ENCODE results near the gene BEND3. TPM values are rescaled to one million over a fixed set of nuclear protein-coding genes. Genes with fewer than 3 reads are reported as not detected.

Gene BEND3
- total and polyA plus RNA-seq, 8 donors, result 3.8 to 7.8 (median 5.6) TPM

DNA sequence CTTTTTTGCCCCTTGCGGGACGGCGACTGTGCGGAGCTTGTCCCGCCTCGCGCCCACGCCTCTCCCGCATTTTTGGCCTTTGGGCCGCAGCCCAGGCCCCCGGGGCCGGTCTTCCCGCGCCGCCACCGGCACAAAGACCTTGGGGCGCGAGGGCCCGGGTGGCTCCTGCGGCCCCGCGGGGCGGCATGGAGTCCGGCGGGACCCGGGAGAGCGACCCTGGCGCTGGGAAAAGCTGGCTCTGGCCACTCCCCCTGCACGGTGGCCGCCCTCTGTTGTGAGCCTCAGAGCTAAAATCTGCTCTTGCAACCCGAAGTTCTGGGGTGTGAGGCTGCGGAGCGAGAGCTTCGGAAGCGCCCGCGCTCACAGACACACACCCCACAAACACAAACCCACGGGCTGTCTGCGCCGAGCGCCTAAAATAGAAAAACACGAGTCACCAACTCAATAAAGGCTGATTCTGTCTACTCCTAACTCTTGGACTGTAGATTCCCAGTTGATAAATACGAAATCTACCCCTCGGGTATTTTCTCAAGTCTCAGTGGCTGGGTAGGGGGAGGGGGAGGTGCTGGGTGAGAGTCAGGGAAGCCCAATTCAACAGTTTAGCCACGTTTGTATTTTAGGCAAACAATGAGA, 496 bp upstream of the BEND3 start:
- no peaks in the 10 kb centered on the region for H3K9me3 ChIP-seq
- H3K4me3 ChIP-seq, result peak overlapping the region; percentile 55 to 58
- intact Hi-C loops (cut with DNase I), result no loop called here
- peak; percentile 65 for ATAC-seq
- H3K27ac ChIP-seq, result peak overlapping the region; percentile 41 to 74
- peak in 3 of 4 donors; percentile 44 to 85 (median 65) for DNase-seq
- H3K27me3 ChIP-seq, result peaks cover 0 to 25% of the 10 kb centered on the region in 2 donors
- H3K36me3 ChIP-seq, result no peaks in the 10 kb centered on the region
- TF ChIP-seq, protein P1, sequence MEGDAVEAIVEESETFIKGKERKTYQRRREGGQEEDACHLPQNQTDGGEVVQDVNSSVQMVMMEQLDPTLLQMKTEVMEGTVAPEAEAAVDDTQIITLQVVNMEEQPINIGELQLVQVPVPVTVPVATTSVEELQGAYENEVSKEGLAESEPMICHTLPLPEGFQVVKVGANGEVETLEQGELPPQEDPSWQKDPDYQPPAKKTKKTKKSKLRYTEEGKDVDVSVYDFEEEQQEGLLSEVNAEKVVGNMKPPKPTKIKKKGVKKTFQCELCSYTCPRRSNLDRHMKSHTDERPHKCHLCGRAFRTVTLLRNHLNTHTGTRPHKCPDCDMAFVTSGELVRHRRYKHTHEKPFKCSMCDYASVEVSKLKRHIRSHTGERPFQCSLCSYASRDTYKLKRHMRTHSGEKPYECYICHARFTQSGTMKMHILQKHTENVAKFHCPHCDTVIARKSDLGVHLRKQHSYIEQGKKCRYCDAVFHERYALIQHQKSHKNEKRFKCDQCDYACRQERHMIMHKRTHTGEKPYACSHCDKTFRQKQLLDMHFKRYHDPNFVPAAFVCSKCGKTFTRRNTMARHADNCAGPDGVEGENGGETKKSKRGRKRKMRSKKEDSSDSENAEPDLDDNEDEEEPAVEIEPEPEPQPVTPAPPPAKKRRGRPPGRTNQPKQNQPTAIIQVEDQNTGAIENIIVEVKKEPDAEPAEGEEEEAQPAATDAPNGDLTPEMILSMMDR (IDR thresholded peaks at IDR 0.05), result no peak
- peaks cover 5 to 24% of the 10 kb centered on the region in 2 donors for H3K4me1 ChIP-seq

DNA sequence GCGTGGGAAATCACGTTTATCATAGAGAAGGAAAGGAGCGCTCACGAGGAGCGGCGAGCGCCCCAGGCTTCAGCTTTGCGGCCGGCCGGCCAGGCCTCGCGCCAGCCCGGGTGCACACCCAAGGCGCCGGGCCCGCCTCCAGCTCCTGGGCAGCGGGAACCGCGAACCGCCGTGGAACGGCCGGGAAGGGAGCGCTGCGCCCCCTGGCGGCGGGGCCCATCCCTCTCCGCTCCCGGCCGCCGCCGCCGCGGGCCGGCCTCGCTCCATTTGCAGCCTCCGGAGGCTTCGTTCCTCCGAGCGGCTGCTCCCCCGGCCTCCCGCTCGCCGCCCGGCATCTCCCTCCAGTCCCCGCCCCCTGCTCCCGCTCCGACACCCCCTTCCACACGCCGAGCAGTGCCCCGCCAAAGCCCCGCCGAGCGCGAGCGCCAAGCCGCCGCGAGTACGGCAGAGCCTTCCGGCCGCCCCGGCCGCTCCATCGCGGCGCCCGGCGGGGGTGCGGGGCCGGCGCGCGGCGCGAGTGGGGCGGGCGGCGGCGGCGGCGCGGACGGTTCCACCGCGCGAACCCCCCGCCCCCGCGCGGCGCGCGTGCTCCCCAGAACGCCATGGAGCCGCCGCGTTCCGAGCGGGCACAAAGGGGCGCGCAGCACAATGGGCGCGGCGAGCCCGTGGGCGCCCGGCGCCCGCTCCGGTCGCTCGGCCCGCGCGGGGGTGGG, 946 bp downstream of the BEND3 start:
- peak; percentile 79 to 98 (median 90) for DNase-seq
- intact Hi-C loops (cut with DNase I), result no loop called here
- Histone ChIP-seq H3K27me3 (peaks cover 0 to 25% of the 10 kb centered on the region in 2 donors), H3K4me1 (peaks cover 5 to 37% of the 10 kb centered on the region in 2 donors), H3K4me3 (peak overlapping the region; percentile 38 to 58), H3K27ac (peak overlapping the region in 1 of 2 donors; percentile 74), H3K9me3 (no peaks in the 10 kb centered on the region), H3K36me3 (no peaks in the 10 kb centered on the region)
- TF ChIP-seq, protein P1 (IDR thresholded peaks at IDR 0.05), result peak; percentile 90 to 96
- peak; percentile 95 for ATAC-seq

DNA sequence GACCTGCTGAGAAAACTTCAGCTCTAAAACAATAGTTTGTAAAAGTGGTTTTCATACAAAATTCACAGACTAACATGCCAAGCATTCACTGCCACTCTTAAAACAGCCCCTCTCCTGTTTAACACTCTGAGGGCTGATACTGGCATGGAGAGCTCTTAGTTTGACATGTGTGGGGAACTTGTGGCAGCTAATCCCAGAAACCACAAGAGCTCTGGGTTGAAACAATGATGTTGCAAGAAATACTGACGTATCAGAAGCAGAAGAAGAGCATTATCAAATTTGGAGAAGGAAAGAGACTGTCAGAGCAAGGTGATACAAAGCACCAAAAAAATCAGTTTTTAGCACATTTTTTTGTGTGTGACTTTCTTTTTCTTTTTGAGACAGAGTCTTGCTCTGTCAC, 5.1 kb downstream of the BEND3 start:
- H3K27ac ChIP-seq, result no peak overlapping the region
- H3K4me1 ChIP-seq, result peaks cover 5 to 20% of the 10 kb centered on the region in 2 donors
- H3K27me3 ChIP-seq, result no peaks in the 10 kb centered on the region
- DNase-seq (no peak), ATAC-seq (no peak)
- intact Hi-C loops (cut with DNase I), result no loop called here
- TF ChIP-seq, protein P1 (IDR thresholded peaks at IDR 0.05), result no peak
- no peaks in the 10 kb centered on the region for H3K9me3 ChIP-seq
- H3K4me3 ChIP-seq, result no peak overlapping the region
- no peaks in the 10 kb centered on the region for H3K36me3 ChIP-seq

- TF ChIP-seq, protein P1 (IDR thresholded peaks at IDR 0.05), result no peak
- ATAC-seq (no peak), DNase-seq (no peak)
- no peaks in the 10 kb centered on the region for H3K27me3 ChIP-seq
- no peak overlapping the region for H3K27ac ChIP-seq
- H3K9me3 ChIP-seq, result no peaks in the 10 kb centered on the region
- no peak overlapping the region for H3K4me3 ChIP-seq
- no peaks in the 10 kb centered on the region for H3K36me3 ChIP-seq
- peaks cover 0 to 13% of the 10 kb centered on the region in 2 donors for H3K4me1 ChIP-seq
- intact Hi-C loops (cut with DNase I), result no loop called here
Measured at GRCh38 chr6:107108201-107108890, 7.0 kb downstream of the BEND3 start.

DNA sequence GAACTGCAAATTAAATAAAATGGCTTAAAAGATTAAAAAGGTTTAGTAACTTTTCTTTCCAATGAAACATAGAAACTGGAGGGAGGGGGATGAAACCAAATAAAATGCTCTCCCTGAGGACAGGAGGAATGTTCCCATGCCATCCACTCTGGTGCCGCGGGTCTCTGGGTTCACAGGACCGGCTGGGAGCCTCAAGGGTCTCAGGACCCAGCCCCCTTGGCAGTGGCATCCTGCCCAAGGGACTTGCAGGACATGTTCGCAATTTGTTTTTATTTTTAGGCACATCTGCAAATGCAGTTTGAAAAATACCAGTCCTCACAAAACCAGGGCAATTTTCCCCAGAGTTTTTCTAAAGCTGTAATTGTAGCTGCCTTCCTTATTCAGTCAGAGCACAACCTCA, 7.5 kb downstream of the BEND3 start:
- DNase-seq, result no peak
- peaks cover 0 to 13% of the 10 kb centered on the region in 2 donors for H3K4me1 ChIP-seq
- ATAC-seq, result no peak
- no peak overlapping the region for H3K27ac ChIP-seq
- no peaks in the 10 kb centered on the region for H3K36me3 ChIP-seq
- no peaks in the 10 kb centered on the region for H3K27me3 ChIP-seq
- no peaks in the 10 kb centered on the region for H3K9me3 ChIP-seq
- intact Hi-C loops (cut with DNase I), result no loop called here
- H3K4me3 ChIP-seq, result no peak overlapping the region
- TF ChIP-seq, protein P1 (IDR thresholded peaks at IDR 0.05), result no peak
